HUES48 (cell line): ENCODE results near the gene ZNF318.

Experiments
- H3K27ac ChIP-seq: one replicate; pipeline ENCODE4 v1.7.0; 2013; ENCODE audit warnings: low read depth, low read length, inconsistent platforms
- H3K27me3 ChIP-seq: 2 replicates; pipeline ENCODE4 v1.6.1; 2013; ENCODE audit warnings: mild to moderate bottlenecking, low read length; ENCODE audit not compliant: control insufficient read depth, insufficient read depth
- H3K36me3 ChIP-seq: 2 replicates; pipeline ENCODE4 v1.6.1; 2013; ENCODE audit warnings: low read length; ENCODE audit not compliant: control insufficient read depth, insufficient read depth
- H3K4me1 ChIP-seq: 2 replicates; pipeline ENCODE4 v1.6.1; 2013; ENCODE audit warnings: mild to moderate bottlenecking, low read length; ENCODE audit not compliant: control insufficient read depth, insufficient read depth
- H3K4me3 ChIP-seq: 2 replicates; pipeline ENCODE4 v1.5.1; 2013; ENCODE audit warnings: mild to moderate bottlenecking, low read depth, low read length
- H3K9ac ChIP-seq: 2 replicates; pipeline ENCODE4 v1.6.1; 2013; ENCODE audit warnings: mild to moderate bottlenecking, low read depth, low read length, moderate library complexity
- H3K9me3 ChIP-seq: 2 replicates; pipeline ENCODE4 v1.6.1; 2013; ENCODE audit warnings: low read length; ENCODE audit not compliant: control insufficient read depth, insufficient read depth

The ZNF318 gene

GRCh38 chr6:43291708-43292107 lies 77.7 kb downstream of the ZNF318 start:
- Histone ChIP-seq H3K27me3 (no peaks in the 10 kb centered on the region), H3K9me3 (no peaks in the 10 kb centered on the region), H3K4me3 (no peak overlapping the region), H3K4me1 (no peaks in the 10 kb centered on the region), H3K36me3 (no peaks in the 10 kb centered on the region), H3K9ac (no peak overlapping the region), H3K27ac (no peak overlapping the region)

- Histone ChIP-seq H3K27ac (no peak overlapping the region), H3K36me3 (no peaks in the 10 kb centered on the region), H3K4me1 (no peaks in the 10 kb centered on the region), H3K4me3 (no peak overlapping the region), H3K27me3 (peaks cover 3% of the 10 kb centered on the region), H3K9me3 (no peaks in the 10 kb centered on the region), H3K9ac (no peak overlapping the region)
These were observed 78.5 kb downstream of the ZNF318 start for GRCh38 chr6:43290905-43291355.

GRCh38 chr6:43290339-43290904 lies 79.0 kb downstream of the ZNF318 start:
- H3K4me1 ChIP-seq = no peaks in the 10 kb centered on the region
- H3K27me3 ChIP-seq = peaks cover 8% of the 10 kb centered on the region
- no peaks in the 10 kb centered on the region for H3K9me3 ChIP-seq
- no peaks in the 10 kb centered on the region for H3K36me3 ChIP-seq
- H3K4me3 ChIP-seq = no peak overlapping the region
- H3K9ac ChIP-seq = no peak overlapping the region
- no peak overlapping the region for H3K27ac ChIP-seq

GRCh38 chr6:43287717-43288679 lies 81.4 kb downstream of the ZNF318 start:
- no peak overlapping the region for H3K4me3 ChIP-seq
- peaks cover 20% of the 10 kb centered on the region for H3K27me3 ChIP-seq
- no peak overlapping the region for H3K9ac ChIP-seq
- H3K4me1 ChIP-seq = no peaks in the 10 kb centered on the region
- H3K36me3 ChIP-seq = no peaks in the 10 kb centered on the region
- no peaks in the 10 kb centered on the region for H3K9me3 ChIP-seq
- H3K27ac ChIP-seq = no peak overlapping the region

- no peak overlapping the region for H3K27ac ChIP-seq
- no peaks in the 10 kb centered on the region for H3K4me1 ChIP-seq
These were observed 82.3 kb downstream of the ZNF318 start for GRCh38 chr6:43286980-43287716.

GRCh38 chr6:43286456-43286979 lies 82.9 kb downstream of the ZNF318 start:
- Histone ChIP-seq H3K9ac (no peak overlapping the region), H3K4me1 (no peaks in the 10 kb centered on the region), H3K27ac (no peak overlapping the region), H3K27me3 (peaks cover 20% of the 10 kb centered on the region), H3K36me3 (no peaks in the 10 kb centered on the region), H3K4me3 (no peak overlapping the region), H3K9me3 (no peaks in the 10 kb centered on the region)

More at GRCh38 chr6:43286980-43287716, 82.3 kb downstream of the ZNF318 start:
- no peaks in the 10 kb centered on the region for H3K36me3 ChIP-seq
- H3K4me3 ChIP-seq = no peak overlapping the region
- H3K27me3 ChIP-seq = peaks cover 20% of the 10 kb centered on the region
- no peak overlapping the region for H3K9ac ChIP-seq
- H3K9me3 ChIP-seq = no peaks in the 10 kb centered on the region
